K562 (cell line): ENCODE data around the gene MZB1. TPM values are rescaled to one million over a fixed set of nuclear protein-coding genes. Genes with fewer than 3 reads are reported as not detected.
"Not testable (repeated sequence)": the region's sequence is repeated elsewhere in the genome, so short reads cannot be mapped to it uniquely, and the experiment has no call there.

Experiments used
- ATAC-seq: fragments of 200-7000 bp; cut with Tn5 transposase; 3 replicates; pipeline ENCODE4 v1.9.1; 2020; ENCODE audit warnings: moderate library complexity
- BruUV-seq: library from RNA; stranded (reverse); fragments of 400-500 nt; replicated peaks from 2 replicates; lab custom pipeline; 2021; lab: Mats Ljungman, UMichigan
- CTCF ChIA-PET: fragments of 300-600 bp; formaldehyde crosslinking; extraction: SDS; loops from one replicate; lab custom pipeline; 2021; ENCODE audit warnings: low intra/inter-chr PET ratio; lab: Yijun Ruan, JAX
- POLR2A ChIA-PET: fragments of 300-600, 350-650 bp; sonication (Branson Sonifier 250); formaldehyde crosslinking; extraction: SDS; loops from one replicate; lab custom pipeline; 2021; ENCODE audit warnings: antibody characterized with exemption, inconsistent platforms; lab: Yijun Ruan, JAX
- DNase-seq, 4 experiments: peaks; one replicate each; pipeline versions ENCODE4 v3.0.0 to v3.0.0-alpha.2; 2011 to 2018; ENCODE audit warnings: low spot score in 3 of 4, mixed read lengths in 3 of 4; ENCODE audit errors: extremely low read depth in 1 of 4
- FAIRE-seq: peaks from 2 replicates; lab custom pipeline; 2011; peaks lifted over from hg19 to GRCh38; lab: Jason Lieb, UNC
- H2AFZ ChIP-seq: 2 replicates; pipeline ENCODE4 v1.6.0; 2011; ENCODE audit warnings: low read depth, low read length, control low read depth, inconsistent platforms
- H3K27ac ChIP-seq: fragments of 200-600 bp; 3 replicates; pipeline ENCODE4 v1.8.0; 2011; ENCODE audit warnings: low read depth, mild to moderate bottlenecking, control low read depth, inconsistent platforms, low read length, moderate library complexity, mixed read lengths; ENCODE audit errors: extremely low read depth
- H3K27me3 ChIP-seq, 2 experiments: fragments of 300-600 bp in 1 of 2; 2 replicates in 1 of 2; 3 replicates in 1 of 2; pipeline versions ENCODE4 v1.6.0 to v1.8.0; 2011; ENCODE audit warnings: inconsistent platforms in 2 of 2, low read length in 2 of 2, mild to moderate bottlenecking in 1 of 2, mixed read lengths in 1 of 2, moderate library complexity in 1 of 2; ENCODE audit not compliant: control insufficient read depth in 2 of 2, insufficient read depth in 2 of 2
- H3K36me3 ChIP-seq: fragments of 300-600 bp; 3 replicates; pipeline ENCODE4 v1.8.0; 2011; ENCODE audit warnings: mild to moderate bottlenecking, low read length, inconsistent platforms; ENCODE audit not compliant: control insufficient read depth, insufficient read depth
- H3K4me1 ChIP-seq, 2 experiments: fragments of 200-600 bp in 1 of 2; replicated peaks in 1 of 2; 2 replicates in 1 of 2; 3 replicates in 1 of 2; pipeline versions ENCODE4 v1.5.1 to v1.8.0; 2011; ENCODE audit warnings: inconsistent platforms in 2 of 2, low read length in 2 of 2, mild to moderate bottlenecking in 1 of 2, mixed read lengths in 1 of 2, moderate library complexity in 1 of 2; ENCODE audit not compliant: control insufficient read depth in 2 of 2, insufficient read depth in 2 of 2
- H3K4me2 ChIP-seq: 2 replicates; pipeline ENCODE4 v1.6.1; 2011; ENCODE audit warnings: low read length, control low read depth, inconsistent platforms, mixed read lengths; ENCODE audit not compliant: insufficient read depth
- H3K4me3 ChIP-seq: fragments of 200-600 bp; sonication (generic), shearing (Covaris generic); 2 replicates; pipeline ENCODE4 v1.5.1; 2016; ENCODE audit warnings: control low read depth, inconsistent platforms
- H3K79me2 ChIP-seq: fragments of 200-600 bp; 3 replicates; pipeline ENCODE4 v1.8.0; 2011; ENCODE audit warnings: low read length, inconsistent platforms; ENCODE audit not compliant: control insufficient read depth, insufficient read depth
- H3K9ac ChIP-seq, 2 experiments: 2 replicates each; pipeline versions ENCODE4 v1.6.0 to v1.6.1; 2011; ENCODE audit warnings: low read depth in 2 of 2, low read length in 2 of 2, control low read depth in 1 of 2, inconsistent platforms in 1 of 2, mild to moderate bottlenecking in 1 of 2, mixed read lengths in 1 of 2; ENCODE audit not compliant: insufficient read depth in 1 of 2
- H3K9me1 ChIP-seq: one replicate; pipeline ENCODE4 v1.6.0; 2011; ENCODE audit warnings: inconsistent platforms, mild to moderate bottlenecking, low read length, moderate library complexity; ENCODE audit not compliant: control insufficient read depth, insufficient read depth
- H3K9me3 ChIP-seq: replicated peaks from 2 replicates; pipeline ENCODE4 v1.5.1; 2011; ENCODE audit warnings: low read depth, low read length, inconsistent platforms; ENCODE audit not compliant: control insufficient read depth, insufficient read depth
- H4K20me1 ChIP-seq: replicated peaks from 2 replicates; pipeline ENCODE4 v1.6.1; 2011; ENCODE audit warnings: low read length, inconsistent platforms, mixed read lengths; ENCODE audit not compliant: control insufficient read depth, insufficient read depth
- BRD9 ChIP-seq: fragments of 450-650 bp; IDR thresholded peaks from 2 replicates; pipeline ENCODE4 v1.6.1; 2018; ENCODE audit warnings: low read depth; ENCODE audit not compliant: partially characterized antibody
- CEBPB ChIP-seq: fragments of 450-650 bp; IDR thresholded peaks from 2 replicates; pipeline ENCODE4 v1.6.1; 2016; ENCODE audit warnings: missing genetic modification characterization, missing compliant biosample characterization
- CEBPG ChIP-seq, 3 experiments: fragments of 200-800 bp in 1 of 3; sonication (Bioruptor generic) in 1 of 3; sonication (generic) in 1 of 3; formaldehyde crosslinking in 1 of 3; IDR thresholded peaks in 2 of 3; conservative IDR thresholded peaks in 1 of 3; 2 replicates each; pipeline versions ENCODE4 v1.6.1 to v1.8.0; 2016 to 2022; ENCODE audit warnings: missing compliant biosample characterization in 2 of 3, missing genetic modification characterization in 2 of 3, mild to moderate bottlenecking in 1 of 3, missing genetic modification reagents in 1 of 3
- CXXC5 ChIP-seq: fragments of 250-450 bp; sonication (Bioruptor Pico); IDR thresholded peaks from 2 replicates; pipeline ENCODE4 v1.8.0; 2022; ENCODE audit warnings: inconsistent platforms, mild to moderate bottlenecking, moderate library complexity
- NR1H2 ChIP-seq: sonication (generic); formaldehyde crosslinking; IDR thresholded peaks from 2 replicates; pipeline ENCODE4 v1.4.0; 2020; ENCODE audit warnings: mild to moderate bottlenecking, missing genetic modification reagents
- ZNF511 ChIP-seq: sonication (generic); formaldehyde crosslinking; IDR thresholded peaks from 2 replicates; pipeline ENCODE4 v1.8.0; 2022; ENCODE audit warnings: mild to moderate bottlenecking, missing genetic modification reagents
- WGBS: fragments of 100-300 bp; shearing (Covaris generic); methylation state at CpG from one replicate; pipeline ENCODE4 v1.1.6; 2016; ENCODE audit warnings: low coverage, mixed read lengths; ENCODE audit not compliant: insufficient coverage; ENCODE audit errors: missing lambda C conversion rate; 5-methylcytosine and 5-hydroxymethylcytosine counted together
- in situ Hi-C: fragments of 300-500 bp; cut with MboI; formaldehyde crosslinking; loops from 4 replicates; pipeline ENCODE4 v1.15.0; 2018; ENCODE audit warnings: inconsistent platforms, mixed read lengths
- intact Hi-C: fragments of 100-400 bp; cut with micrococcal nuclease; formaldehyde crosslinking; loops from 2 replicates; pipeline ENCODE4 v1.14.2; 2022
- polyA plus RNA-seq, 8 experiments: library from polyadenylated mRNA; depleted of rRNA in 4 of 8; stranded (reverse) in 5 of 8; unstranded in 3 of 8; fragments of >200 nt; fragmentation: Nextera tagmentation in 2 of 8; fragmentation: Illumina TruSeq in 1 of 8; extraction: Ambion mirVana in 2 of 8; extraction: Trizol in 1 of 8; gene quantifications; 2 replicates each; pipeline versions ENCODE4 v1.2.1 to v1.2.3, GENCODE V29; 2011 to 2014; ENCODE audit warnings: inconsistent platforms in 1 of 8, missing spikeins in 1 of 8
- total RNA-seq, 7 experiments: library from RNA; depleted of rRNA in 6 of 7; stranded (reverse); fragments of >200 nt in 6 of 7; fragmentation: Illumina TruSeq in 2 of 7; extraction: Trizol in 2 of 7; gene quantifications; 2 replicates each; pipeline versions ENCODE4 v1.2.1 to v1.2.3, GENCODE V29; 2011 to 2021; ENCODE audit warnings: low replicate concordance in 1 of 7
- TF ChIP-seq, protein P1 (sequence below), 2 experiments: fragments of 450-650 bp in 1 of 2; sonication (generic) in 1 of 2; formaldehyde crosslinking in 1 of 2; IDR thresholded peaks in 1 of 2; conservative IDR thresholded peaks in 1 of 2; 2 replicates each; pipeline versions ENCODE4 v1.6.1 to v1.8.1; 2016 to 2023; ENCODE audit warnings: mild to moderate bottlenecking in 2 of 2, moderate library complexity in 2 of 2, inconsistent platforms in 1 of 2, missing genetic modification reagents in 1 of 2
- TF ChIP-seq, protein P2 (sequence below): fragments of 250-450 bp; sonication (Bioruptor Pico); IDR thresholded peaks from 2 replicates; pipeline ENCODE4 v1.6.1; 2021; ENCODE audit warnings: mild to moderate bottlenecking

MZB1 gene
- total and polyA plus RNA-seq, 9 of the 15 experiments (the other 6 are each of a cell fraction or from before 2014, with no cell fraction given) = 0.13 to 0.31 TPM; not detected in 7

- H3K9ac ChIP-seq, H3K79me2 ChIP-seq, H3K9me3 ChIP-seq, H3K9me1 ChIP-seq, in situ Hi-C loops, DNase-seq, FAIRE-seq, H3K36me3 ChIP-seq, CTCF ChIA-PET, H4K20me1 ChIP-seq, H3K4me3 ChIP-seq, ATAC-seq, H2AFZ ChIP-seq, H3K27ac ChIP-seq, BruUV-seq, intact Hi-C loops, H3K4me2 ChIP-seq, H3K27me3 ChIP-seq: not testable (repeated sequence)
- H3K4me1 ChIP-seq = peaks cover 23 to 54% of the 10 kb centered on the region in 2 experiments; a peak in 4 of 5 replicates
- 74% methylated on average over 9 of the region's 10 CpGs for whole genome bisulfite sequencing
- POLR2A ChIA-PET = interaction anchor here (0.8 kb wide), 1 partner anchor 1019 kb away, joined by 4 read pairs; no protein-coding TSS in a partner anchor
Measured at GRCh38 chr5:139386956-139387355, 2.8 kb downstream of the MZB1 start.

GRCh38 chr5:139386050-139386438, 3.7 kb downstream of the MZB1 start:
- ChIA-PET POLR2A (interaction anchor here (0.5 to 1.6 kb wide), 5 partner anchors 11 to 264 kb away, joined by 3 to 5 read pairs (median 3); no protein-coding TSS in a partner anchor), CTCF (interaction anchor here (0.6 kb wide), 2 partner anchors 127 to 583 kb away, joined by 3 to 4 read pairs; no protein-coding TSS in a partner anchor)
- H3K9ac ChIP-seq = no peak overlapping the region
- H3K4me3 ChIP-seq = no peak overlapping the region
- H3K4me1 ChIP-seq = peaks cover 26 to 55% of the 10 kb centered on the region in 2 experiments; a peak in 4 of 5 replicates
- in situ Hi-C loops = no loop called here
- intact Hi-C loops = no loop called here
- TF ChIP-seq CEBPG (CRISPR knock-in tag; IDR thresholded peaks at IDR 0.05) (no peak), CEBPG (tag; conservative IDR thresholded peaks at IDR 0.05 in 1 of 2, IDR thresholded peaks at IDR 0.05 in 1 of 2) (peak; percentile 54; a peak in 3 of 4 replicates), CXXC5 (CRISPR knock-in tag) (no peak), CEBPB (tag) (peak; percentile 86), BRD9 (no peak), ZNF511 (CRISPR knock-in tag) (no peak), NR1H2 (CRISPR knock-in tag) (no peak)
- TF ChIP-seq, protein P1, sequence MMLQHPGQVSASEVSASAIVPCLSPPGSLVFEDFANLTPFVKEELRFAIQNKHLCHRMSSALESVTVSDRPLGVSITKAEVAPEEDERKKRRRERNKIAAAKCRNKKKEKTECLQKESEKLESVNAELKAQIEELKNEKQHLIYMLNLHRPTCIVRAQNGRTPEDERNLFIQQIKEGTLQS (IDR thresholded peaks at IDR 0.05) = 0 out of 2 replicates have a peak, but pooled peaks have one; percentile 32
- TF ChIP-seq, protein P1 (CRISPR knock-in tag; conservative IDR thresholded peaks at IDR 0.05) = no peak
- TF ChIP-seq, protein P2, sequence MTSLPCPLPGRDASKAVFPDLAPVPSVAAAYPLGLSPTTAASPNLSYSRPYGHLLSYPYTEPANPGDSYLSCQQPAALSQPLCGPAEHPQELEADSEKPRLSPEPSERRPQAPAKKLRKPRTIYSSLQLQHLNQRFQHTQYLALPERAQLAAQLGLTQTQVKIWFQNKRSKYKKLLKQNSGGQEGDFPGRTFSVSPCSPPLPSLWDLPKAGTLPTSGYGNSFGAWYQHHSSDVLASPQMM = no peak
- H2AFZ ChIP-seq = peak overlapping the region; percentile 78; the same call in 1 of the 2 replicates
- no peaks in the 10 kb centered on the region for H3K27me3 ChIP-seq
- H3K79me2 ChIP-seq = no peaks in the 10 kb centered on the region
- no peaks in the 10 kb centered on the region; the same call in 1 of the 2 replicates for H3K9me3 ChIP-seq
- H3K36me3 ChIP-seq = no peaks in the 10 kb centered on the region
- no peak overlapping the region for H3K4me2 ChIP-seq
- no peak for ATAC-seq
- no peak for DNase-seq
- H3K9me1 ChIP-seq = no peaks in the 10 kb centered on the region
- no peaks in the 10 kb centered on the region for H4K20me1 ChIP-seq
- H3K27ac ChIP-seq = no peak overlapping the region
- 57% methylated on average over 5 of the region's 5 CpGs for WGBS
- no TSS peak for BruUV-seq
- no peak for FAIRE-seq
